ENCODE results near the gene PRTFDC1.

The PRTFDC1 gene

DNA sequence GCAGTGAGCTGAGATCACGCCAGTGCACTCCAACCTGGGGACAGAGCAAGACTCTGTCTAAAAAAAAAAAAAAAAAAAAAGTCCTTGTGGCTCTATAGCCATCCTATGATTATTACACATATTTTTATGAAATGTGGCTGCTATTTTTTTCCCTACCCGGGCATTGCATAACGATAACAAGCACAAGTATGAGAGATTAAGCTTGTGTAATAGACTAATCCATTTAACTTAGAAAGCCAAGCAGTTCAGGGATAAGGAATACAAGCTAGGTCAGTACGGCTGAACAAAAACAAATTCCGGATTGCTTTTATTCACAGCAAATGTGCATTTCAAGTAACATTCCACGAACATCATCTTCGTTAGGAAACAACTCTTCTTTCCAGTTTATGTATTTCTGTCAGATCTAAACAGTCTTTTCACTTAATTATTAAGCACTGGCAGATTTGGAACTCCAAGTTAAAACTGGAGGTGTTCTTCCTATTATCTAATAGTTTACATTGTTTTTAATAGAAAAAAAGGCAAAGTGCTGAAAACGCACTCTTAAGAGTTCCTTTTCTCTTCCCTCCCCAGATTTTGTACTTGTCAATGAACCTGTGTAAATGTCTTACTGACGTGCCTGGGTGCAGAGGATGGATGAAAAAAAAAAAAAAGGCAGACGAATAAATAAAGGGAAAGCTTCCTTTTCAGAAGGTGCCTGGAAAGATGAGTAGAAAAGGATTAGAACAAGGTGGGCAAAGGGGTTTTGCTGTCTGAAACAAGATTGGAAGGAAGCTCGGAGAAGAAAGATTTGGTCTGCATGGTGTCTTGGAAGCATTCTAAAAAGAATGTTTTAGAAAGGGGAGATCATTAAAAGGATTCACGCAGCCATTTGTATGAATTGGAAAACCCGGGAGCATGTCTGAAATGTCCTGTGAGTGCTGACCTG is 81.1 kb downstream of the PRTFDC1 start:
- no peak for FAIRE-seq

DNA sequence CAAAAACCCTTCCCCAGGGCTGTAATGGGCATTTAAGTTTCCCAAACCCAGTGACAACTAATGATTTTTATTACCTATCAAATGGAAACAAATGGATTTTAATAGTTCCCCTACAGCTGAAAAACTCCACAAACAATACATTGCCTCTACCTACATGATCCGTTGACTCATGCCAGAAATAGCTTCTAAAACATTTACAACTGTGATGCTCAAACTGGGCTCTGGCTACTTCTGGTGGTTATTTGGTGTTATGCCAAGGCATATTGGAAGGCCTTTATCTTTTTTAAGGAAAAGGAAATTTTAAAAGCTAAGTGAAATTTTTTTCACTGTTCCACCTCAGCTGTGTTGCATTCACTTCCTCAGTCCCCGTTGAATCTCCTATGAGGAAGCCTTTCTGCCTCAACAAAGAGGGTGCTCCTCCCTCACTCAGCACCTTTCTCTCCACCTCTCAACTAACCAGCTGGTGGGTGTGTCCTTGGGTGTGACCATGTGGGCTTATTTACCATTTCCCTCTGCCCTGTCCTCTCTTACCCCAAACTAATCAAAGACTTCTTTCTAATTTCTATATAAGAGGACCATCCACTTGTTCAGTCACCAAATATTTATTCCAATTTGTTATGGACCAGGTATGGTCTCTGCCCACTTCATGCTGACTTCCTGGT is 82.9 kb downstream of the PRTFDC1 start:
- no peak for FAIRE-seq

DNA sequence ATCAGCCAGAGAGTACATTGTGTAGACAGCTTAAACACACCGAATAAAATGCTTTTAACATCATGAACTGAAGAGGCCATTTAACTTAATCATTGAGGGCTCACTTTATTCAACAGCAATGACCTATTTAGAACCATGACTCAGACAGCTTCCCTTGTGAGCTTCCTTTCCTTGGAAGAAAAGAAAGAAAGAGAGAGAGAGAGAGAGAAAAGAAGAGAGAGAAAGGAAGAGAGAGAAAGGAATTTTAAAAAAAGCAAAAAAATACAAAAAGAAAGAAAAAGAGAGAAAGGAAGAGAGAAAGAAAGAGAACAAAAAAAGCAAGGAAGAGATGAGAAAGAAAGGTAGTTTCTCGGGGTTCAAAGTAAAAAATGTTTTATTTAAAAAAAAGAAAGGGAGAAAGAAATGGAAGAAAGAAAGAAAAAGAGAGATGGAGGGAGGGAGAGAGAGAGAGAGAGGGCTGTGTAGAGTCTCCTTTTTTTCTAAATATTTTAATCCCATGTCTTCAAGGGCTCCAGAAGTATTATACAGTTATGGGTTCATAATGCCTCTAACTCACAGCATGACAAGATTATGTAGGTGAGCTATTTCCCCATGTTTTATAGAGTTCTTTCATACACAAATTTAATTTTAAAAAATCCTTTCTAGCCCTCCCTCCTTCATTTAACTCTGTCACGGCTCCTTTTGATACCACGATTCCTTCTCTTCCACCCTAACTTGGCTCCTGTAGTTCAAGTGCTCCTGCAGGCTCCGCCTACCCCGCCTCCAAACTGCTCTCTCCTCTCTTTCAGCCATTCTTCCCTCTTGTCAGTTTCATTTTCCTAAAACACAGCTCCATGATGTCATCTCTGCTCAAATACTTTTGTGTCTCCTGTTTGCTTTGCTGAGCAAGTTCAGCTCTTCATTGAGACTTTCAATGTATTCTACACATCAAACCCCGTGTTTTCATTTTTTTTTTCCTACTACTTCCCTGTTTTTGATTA is 85.5 kb downstream of the PRTFDC1 start:
- no peak for FAIRE-seq

DNA sequence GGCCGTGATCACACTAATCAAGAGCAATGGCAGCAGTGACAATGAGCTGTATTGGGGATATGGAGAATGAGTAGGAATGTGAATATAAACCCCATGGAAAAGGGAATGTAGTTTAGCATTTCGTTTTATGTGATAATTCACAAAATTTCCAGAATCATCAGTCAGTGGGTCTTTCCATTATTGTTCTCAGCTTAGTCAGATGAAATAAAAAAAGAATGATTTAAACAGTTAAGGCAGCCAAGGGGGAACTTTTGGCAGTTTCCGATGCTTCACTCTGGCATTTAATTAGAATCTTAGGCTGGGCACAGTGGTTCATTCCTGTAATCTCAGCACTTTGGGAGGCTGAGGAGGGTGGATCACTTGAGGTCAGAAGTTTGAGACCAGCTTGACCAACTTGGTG is 86.6 kb downstream of the PRTFDC1 start:
- FAIRE-seq, result no peak

DNA sequence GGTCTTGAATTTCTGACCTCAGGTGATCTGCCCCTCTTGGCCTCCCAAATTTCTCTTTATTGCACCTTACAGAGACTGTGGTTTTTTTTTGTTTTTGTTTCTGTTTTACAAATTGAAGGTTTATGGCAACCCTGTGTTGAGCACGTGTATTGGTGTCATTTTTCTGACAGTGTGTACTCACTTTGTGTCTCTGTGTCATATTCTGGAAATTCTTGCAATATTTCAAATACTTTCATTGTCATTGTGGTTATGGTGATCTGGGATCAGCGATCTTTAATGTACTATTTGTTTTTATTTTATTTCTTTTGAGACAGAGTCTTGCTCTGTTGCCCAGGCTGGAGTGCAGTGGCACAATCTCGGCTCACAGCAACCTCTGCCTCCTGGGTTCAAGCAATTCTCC is 89.8 kb downstream of the PRTFDC1 start:
- no peak for FAIRE-seq

DNA sequence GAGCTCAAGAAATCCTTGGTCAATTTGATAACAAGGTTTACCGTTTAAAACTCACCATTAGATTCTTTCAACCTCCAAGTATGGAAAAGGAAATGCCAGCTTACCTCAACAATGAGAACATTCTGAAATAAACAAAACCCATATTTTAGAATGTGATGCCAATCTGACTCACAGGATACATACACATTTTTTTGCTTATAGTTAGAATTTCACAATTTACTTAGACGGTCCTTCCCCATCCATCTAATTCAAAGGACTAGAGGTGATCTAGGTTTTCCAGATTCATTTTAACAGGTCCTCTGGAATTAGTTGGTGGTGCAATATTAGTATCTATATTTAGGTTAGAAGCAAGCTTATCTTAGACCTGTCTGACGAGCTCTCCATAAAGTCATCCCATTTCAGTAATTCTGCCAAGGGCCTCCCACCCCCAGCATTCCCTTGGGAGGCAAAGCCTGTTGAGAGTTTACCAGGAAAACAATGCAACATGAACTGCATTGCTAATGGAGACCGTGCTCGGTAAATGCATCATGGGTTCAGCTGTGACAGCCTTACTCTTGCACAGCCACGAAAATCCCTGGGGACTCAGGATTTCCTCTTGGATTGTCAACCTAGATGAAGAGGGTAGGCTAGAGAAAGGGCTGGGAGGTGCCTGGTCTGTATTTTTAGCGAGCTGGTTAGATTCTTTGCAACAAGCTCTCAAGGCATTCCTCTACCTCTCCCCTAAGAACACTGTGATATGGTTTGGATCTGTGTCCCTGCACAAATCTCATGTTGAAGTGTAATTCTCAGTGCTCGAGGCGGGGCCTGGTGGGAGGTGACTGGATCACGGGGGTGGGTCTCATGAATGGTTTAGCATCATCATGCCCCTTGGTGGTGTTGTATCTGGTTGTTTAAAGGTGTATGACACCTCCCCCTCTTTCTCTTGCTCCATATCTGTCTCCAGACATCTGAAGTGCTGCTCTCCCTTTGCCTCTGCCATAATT is 93.8 kb downstream of the PRTFDC1 start:
- no peak for FAIRE-seq

DNA sequence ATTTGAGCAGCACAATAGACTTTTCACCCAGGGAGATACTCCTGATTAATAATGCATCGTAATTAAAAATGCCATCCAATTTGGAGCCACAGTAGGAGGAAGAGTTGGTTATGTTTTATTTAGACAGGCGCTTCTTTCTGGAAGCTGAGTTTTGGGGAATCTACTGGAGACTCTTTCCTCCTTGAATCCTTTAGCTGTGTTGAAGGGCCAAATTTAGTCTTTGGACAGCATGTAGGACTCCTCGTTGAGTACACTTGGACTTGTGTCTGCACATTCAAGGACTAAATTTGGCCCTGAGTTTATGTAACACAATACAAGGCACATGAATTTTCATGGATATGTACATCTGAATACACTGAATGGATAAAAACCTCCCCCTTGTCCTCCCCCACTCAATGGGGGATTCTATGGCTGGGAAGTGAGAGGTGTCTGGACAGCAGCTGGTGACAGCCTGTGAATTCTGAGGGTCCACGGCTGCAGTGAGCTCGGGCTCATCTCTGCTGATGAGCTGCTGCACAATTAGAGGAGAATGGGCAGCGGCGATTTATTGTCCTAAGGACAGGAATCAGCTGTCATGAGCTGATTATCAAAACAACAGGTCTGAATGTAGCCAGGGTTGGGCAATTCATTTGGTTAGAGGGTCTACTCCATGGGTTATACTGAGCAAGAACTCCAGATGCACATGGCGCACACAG is 95.2 kb downstream of the PRTFDC1 start:
- no peak for FAIRE-seq

DNA sequence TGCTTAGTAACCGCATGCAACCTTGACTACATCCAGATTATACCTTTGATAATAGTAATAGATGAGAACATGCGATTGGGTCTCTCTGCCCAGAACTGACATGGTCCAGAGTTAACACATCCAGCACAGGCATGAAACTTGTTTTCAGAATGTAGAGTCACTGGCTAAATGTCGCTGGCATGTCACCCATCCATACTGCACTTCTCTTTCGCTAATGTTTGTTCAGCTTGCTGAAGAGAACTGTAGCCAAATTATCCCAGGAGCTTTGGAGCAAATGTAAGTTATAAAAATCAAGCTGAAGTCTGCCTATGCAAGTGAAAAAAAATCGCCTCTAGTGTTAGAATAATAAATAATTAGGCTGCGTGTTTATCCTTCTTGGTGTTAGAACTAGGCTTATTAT is 98.2 kb downstream of the PRTFDC1 start:
- no peak for FAIRE-seq

DNA sequence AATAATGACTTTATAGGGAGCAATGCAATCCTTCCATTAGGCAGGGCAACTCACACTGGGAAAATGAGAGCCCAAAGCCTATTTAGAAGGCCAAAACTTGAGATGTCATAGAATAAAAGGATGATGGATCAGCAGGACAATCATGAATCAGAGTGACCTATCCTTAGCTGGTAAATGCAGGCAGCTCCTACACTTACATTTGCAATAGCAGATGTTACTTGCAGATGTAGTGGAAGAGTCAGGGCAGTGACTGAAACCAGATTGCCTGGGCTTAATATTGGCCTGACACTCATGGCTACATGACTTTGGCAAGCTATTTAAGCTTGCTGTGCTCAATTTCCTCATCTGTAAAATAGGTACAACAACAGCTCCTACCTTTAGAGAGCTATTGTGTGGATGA is 98.7 kb downstream of the PRTFDC1 start:
- FAIRE-seq, result no peak

DNA sequence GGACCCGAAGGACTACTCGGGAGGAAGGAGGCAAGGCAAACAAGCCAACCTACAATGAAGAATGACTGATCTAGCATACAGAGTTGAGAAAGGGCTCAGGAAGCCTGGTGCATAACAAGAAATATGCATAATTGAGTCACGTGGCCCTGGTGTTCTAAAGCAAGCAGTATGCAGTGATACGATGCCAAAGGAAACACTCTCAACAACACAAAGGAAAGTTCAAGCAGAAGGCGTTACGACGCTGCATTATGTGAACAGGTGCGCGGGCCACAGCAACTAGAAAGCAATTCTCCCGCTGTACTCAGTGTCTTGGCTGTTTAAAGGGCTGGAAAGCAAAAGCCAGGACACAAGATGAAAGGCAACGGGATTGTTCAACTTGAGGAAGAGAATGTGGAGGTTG is 100.8 kb downstream of the PRTFDC1 start:
- FAIRE-seq, result no peak

DNA sequence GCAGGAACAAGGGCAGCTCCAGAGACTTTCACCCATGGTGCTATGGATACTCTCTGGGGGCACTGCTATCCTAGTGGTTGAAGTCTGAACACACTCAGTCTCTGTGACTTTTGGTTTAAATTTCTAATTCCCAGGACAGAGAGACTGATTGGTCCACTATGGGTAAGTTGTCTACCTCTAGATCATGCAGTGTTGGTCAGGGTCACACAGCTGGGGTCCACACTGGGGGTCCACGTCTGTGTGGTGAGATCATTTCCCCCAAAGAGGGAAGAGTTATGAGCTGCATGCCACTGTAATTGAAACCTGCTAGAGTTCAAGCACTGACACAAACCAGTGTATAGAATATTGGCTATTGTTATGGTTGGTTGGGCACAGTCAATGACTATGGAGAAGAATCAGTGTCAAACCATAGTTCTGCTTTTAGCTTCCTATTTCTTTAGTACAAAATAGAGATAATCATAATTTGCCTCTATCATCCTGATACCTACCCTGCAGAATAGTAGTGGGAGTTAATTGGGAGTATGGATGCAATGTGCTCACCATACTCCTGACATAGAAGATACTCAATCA is 101.6 kb downstream of the PRTFDC1 start:
- FAIRE-seq, result no peak

DNA sequence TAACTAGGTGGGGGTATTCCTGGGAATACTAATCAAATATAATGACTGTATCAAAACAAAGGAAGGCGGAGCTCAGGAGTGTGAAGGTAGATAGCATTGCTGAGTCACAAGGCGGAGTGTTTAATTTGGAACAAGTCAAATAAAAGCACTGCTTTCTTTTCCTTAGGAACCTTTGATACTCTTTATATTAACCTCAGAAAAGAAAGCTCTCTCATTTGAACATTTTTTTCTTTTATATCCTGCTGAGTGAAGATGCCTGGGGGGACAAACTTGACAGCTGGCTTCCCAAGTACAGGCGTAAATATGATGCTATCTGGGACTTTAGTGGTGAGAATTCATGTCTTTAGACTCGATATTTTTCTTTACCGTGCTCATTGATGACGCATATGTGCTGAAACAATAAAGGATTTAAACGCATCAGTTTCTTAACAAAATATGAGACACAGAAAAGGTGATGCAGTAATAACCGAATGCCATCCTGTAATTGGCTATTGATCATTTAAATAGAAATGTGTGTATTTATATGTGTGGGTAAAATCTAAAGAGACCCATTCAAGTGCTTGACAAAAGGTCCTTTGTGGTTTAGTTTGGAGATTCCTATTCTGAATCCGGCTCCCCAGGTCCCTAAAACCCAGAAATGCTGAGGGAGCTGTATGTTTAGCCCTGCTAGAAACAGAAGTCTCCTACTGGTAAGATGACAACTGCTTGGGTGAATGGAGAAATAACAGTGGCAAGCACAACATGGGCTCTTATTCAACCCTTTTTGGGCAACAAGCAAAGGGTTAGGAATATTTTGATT is 102.7 kb downstream of the PRTFDC1 start:
- FAIRE-seq, result no peak

DNA sequence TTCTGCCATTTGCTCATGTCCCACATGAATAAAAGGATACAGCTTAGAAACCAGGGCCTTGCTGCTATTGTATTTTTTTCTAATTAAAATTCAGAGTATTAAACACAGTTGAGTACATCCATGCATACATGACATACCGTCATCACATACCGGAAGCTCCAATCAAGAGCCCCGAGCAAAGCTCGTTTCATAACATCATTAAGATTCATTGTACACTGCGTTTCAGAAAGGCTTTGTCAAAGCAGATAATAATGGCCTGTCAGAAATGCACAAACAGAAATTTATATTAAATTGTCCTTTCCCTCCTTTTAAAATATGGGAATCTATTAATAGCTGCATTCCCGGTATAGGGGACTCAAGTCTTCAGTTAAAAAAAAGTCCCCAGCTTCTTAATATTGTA is 103.4 kb downstream of the PRTFDC1 start:
- no peak for FAIRE-seq

DNA sequence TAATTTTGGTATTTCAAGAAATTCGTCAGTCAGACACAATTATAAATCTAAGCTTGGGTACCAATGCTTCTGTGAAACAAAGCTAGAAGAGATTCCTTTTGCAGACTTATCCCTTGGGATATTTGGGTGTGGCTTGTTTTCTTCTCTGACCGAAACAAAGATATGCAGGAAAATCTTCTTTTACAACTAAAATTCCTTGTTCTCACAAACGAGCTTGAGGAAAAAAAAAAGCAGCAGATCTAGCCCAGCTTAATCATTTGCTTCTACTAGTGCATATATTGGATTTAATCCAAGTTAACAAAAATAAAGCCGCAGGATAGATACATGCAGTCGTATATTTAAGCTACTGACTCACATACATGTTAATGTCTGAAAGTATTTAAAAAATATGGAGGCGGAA is 104.2 kb downstream of the PRTFDC1 start:
- no peak for FAIRE-seq

DNA sequence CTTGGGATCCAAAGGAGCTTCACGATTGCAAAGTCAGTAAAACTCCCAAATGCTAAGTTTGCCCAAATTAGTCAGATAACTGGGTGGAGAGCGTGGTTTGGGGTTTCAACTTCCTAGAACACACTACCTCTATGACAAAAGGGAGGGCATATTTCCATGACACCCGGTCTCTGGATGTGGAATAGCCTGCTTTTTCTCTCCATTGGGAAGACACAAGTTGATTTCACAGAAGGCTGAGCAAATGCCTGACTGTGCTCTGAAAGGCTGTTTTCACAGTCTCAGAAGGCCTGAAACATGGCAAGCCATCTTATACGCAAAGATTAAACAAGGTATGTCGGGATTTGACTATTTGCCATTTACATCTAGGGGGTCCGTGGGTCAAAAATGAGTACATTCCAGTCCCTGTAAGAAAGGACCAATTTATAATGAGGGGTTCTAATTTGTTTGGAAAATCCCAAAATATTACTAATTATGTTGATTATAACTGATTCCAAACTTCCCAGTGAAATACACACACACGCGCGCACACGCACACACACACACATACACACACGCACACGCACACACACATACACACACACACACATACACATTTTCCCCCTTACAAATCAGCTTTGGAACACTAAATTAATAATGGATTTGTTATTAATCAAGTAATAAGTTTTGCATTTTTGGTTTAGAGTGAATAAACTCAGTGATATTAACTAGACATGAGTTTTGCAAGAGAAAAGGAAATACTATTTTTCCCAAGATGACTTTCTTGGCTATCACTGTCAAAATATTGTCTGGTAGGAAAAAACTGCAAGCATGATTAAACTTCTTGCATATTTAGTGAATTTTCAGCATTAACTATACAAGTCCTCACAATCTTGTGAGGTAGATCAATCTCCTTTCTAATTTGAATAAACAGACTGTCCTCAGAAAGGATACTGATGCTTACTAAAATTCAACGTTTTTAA is 105.0 kb downstream of the PRTFDC1 start:
- no peak for FAIRE-seq

DNA sequence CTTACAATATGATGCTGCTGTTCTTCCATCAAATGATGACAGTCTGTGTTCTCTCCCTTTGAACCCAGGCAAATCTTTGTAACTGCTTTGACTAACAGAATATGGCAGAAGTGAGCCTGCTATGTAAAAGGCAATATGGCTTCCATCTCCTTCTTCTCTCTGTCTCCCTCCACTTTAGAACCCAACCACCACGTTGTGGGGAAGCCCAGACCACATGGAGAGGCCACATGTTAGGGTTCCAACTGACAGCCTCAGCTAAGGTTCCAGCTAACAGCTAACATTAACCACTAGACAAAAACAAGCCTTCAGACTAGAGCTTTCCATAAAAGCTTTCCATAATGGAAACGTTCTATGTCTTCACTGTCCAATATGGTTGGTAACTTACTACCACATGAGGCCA is 107.7 kb downstream of the PRTFDC1 start:
- FAIRE-seq, result no peak

DNA sequence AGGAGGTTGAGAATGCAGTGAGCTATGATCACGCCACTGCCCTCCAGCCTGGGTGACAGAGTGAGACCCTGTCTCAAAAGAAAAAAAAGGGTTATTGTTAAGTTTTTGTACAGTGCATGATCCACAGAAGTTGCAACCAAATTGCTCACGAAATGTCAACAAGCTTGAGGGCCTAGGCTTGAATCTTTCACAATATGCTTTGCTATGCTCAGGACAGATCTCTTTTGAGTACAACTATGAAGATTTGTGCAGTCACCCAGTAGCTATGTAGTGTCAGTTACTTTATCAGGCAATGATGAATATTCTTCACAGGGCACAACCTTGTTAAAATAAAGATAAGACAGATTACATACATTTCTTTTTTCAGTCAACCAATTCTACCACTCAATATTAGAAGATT is 109.2 kb downstream of the PRTFDC1 start:
- FAIRE-seq, result no peak

DNA sequence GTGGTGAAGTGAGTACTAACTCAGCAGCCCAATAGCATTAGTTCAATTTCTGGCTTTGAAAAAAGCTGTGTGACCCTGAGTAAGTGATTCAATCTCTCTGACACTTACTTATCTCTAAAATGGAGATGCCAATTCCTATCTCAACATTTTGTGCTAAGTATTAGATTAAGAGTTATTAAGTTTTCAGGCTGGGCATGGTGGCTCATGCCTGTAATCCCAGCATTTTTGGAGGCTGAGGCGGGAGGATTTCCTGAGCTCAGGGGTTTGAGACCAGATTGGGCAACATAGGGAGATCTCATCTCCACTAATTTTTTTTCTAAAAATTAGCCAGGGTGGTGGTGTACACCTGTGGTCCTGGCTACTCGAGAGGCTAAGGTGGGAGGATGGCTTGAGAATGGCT is 109.5 kb downstream of the PRTFDC1 start:
- no peak for FAIRE-seq

DNA sequence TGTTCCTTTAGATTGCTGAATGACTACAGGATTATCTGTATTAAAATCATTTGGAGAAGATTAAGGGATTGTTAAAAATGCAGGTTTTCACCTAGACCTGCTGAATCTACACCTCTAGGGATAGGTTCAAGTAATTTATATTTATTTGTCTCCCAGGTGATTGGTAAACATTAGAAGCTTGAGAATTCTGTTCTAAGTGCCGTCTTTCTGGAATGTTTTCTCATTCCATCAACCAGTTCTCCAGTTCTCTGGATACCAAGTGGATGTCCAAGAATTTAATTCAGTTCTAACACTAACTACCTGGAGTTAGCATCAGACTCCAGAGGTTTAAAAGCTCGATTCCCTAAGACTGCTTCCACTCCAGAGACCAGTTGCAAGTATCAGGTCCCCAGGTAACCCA is 110.9 kb downstream of the PRTFDC1 start:
- FAIRE-seq, result no peak

All from G401.6 (cell line).